GM18526 (cell line): ENCODE measurements around the gene ADGRB2.

Experiments used
- POLR2A ChIP-seq: IDR thresholded peaks from 3 replicates; pipeline ENCODE4 v1.6.1; 2011; ENCODE audit not compliant: insufficient read length; ENCODE audit errors: extremely low read depth

The ADGRB2 gene

GRCh38 chr1:31739346-31739745, 24.8 kb downstream of the ADGRB2 start:
- no peak for TF ChIP-seq POLR2A

- no peak for TF ChIP-seq POLR2A
Observed at GRCh38 chr1:31736675-31737074, 27.5 kb downstream of the ADGRB2 start.

- no peak for TF ChIP-seq POLR2A
Observed at GRCh38 chr1:31735571-31735970, 28.6 kb downstream of the ADGRB2 start.

- no peak for TF ChIP-seq POLR2A
Observed at GRCh38 chr1:31734582-31735107, 29.5 kb downstream of the ADGRB2 start.

GRCh38 chr1:31733389-31734219, 30.5 kb downstream of the ADGRB2 start:
- TF ChIP-seq POLR2A, result no peak

GRCh38 chr1:31732751-31733289, 31.3 kb downstream of the ADGRB2 start:
- TF ChIP-seq POLR2A, result no peak

- TF ChIP-seq POLR2A, result no peak
Observed at GRCh38 chr1:31732343-31732742, 31.8 kb downstream of the ADGRB2 start.

- no peak for TF ChIP-seq POLR2A
Observed at GRCh38 chr1:31731049-31731565, 33.0 kb downstream of the ADGRB2 start.

GRCh38 chr1:31730336-31731048, 33.6 kb downstream of the ADGRB2 start:
- TF ChIP-seq POLR2A, result no peak

- TF ChIP-seq POLR2A, result no peak
Observed at GRCh38 chr1:31727849-31728248, 36.3 kb downstream of the ADGRB2 start.

- no peak for TF ChIP-seq POLR2A
Observed at GRCh38 chr1:31727195-31727594, 36.9 kb downstream of the ADGRB2 start.

- no peak for TF ChIP-seq POLR2A
Observed at GRCh38 chr1:31726715-31727114, 37.4 kb downstream of the ADGRB2 start.

GRCh38 chr1:31725777-31726535, 38.2 kb downstream of the ADGRB2 start:
- TF ChIP-seq POLR2A, result no peak

GRCh38 chr1:31725134-31725533, 39.0 kb downstream of the ADGRB2 start:
- TF ChIP-seq POLR2A, result no peak

- no peak for TF ChIP-seq POLR2A
Observed at GRCh38 chr1:31723828-31724359, 40.2 kb downstream of the ADGRB2 start.

- TF ChIP-seq POLR2A, result no peak
Observed at GRCh38 chr1:31718327-31718897, 45.7 kb downstream of the ADGRB2 start.
